Activated naive CD4-positive, alpha-beta T cell treated with anti-CD3 and anti-CD28 coated beads, Interleukin-2, amount 10 ng/mL, durations not matched to agents 7 days and 5 days (primary cell): Measurements from ENCODE around the gene ZSCAN10.
"Not testable (repeated sequence)": the region's sequence is repeated elsewhere in the genome, so short reads cannot be mapped to it uniquely, and the experiment has no call there.

Experiments used
- CTCF ChIA-PET: fragments of 350-600 bp; sonication (Branson Sonifier 250); formaldehyde crosslinking; loops from one replicate; lab custom pipeline; 2021; ENCODE audit warnings: antibody characterized with exemption; lab: Charles Lee
- DNase-seq: peaks from one replicate; pipeline ENCODE4 v3.0.0-alpha.2; 2020
- H3K27ac Mint-ChIP-seq: one replicate; pipeline ENCODE4 v1.8.0; 2021; ENCODE audit warnings: mild to moderate bottlenecking, moderate library complexity, mixed read lengths
- H3K27me3 Mint-ChIP-seq: one replicate; pipeline ENCODE4 v1.8.0; 2021; ENCODE audit warnings: mild to moderate bottlenecking, mixed read lengths
- H3K36me3 Mint-ChIP-seq: one replicate; pipeline ENCODE4 v1.8.0; 2021; ENCODE audit warnings: mixed read lengths
- H3K4me1 Mint-ChIP-seq: one replicate; pipeline ENCODE4 v1.8.0; 2021; ENCODE audit warnings: mixed read lengths
- H3K4me3 Mint-ChIP-seq: one replicate; pipeline ENCODE4 v1.8.0; 2021; ENCODE audit warnings: mild to moderate bottlenecking, moderate library complexity, mixed read lengths
- H3K9me3 Mint-ChIP-seq: one replicate; pipeline ENCODE4 v1.8.0; 2021; ENCODE audit warnings: mixed read lengths

Gene ZSCAN10

GRCh38 chr16:3080024-3080423 lies 19.1 kb downstream of the ZSCAN10 start:
- H3K36me3 Mint-ChIP-seq: peaks cover 38% of the 10 kb centered on the region
- H3K9me3 Mint-ChIP-seq: peaks cover 17% of the 10 kb centered on the region
- CTCF ChIA-PET: interaction anchor here (1.1 to 1.4 kb wide), 3 partner anchors 11 to 25 kb away, joined by 3 read pairs; no protein-coding TSS in a partner anchor
- peaks cover 4% of the 10 kb centered on the region for H3K27me3 Mint-ChIP-seq
- no peak overlapping the region for H3K4me3 Mint-ChIP-seq
- peaks cover 79% of the 10 kb centered on the region for H3K4me1 Mint-ChIP-seq
- DNase-seq: no peak
- H3K27ac Mint-ChIP-seq: no peak overlapping the region

DNA sequence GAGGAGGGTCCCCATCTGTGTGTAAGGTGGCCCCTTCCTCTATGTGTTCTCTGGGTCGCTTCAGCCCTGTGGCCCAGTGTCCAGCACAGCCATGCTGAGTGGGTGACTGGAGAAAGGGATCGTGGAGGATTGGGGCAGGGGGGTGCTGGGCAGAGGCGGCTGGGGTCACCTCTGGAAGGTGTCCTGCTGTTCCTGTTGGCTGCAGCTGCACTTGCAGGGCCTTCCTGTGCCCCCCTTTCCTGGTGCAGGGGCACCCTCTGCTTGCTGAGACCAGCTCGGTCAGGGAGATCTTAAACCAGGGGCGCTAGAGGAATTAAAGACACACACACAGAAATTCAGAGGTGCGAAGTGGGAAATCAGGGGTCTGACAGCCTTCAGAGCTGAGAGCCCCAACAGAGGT lies 22.5 kb downstream of the ZSCAN10 start:
- peaks cover 40% of the 10 kb centered on the region for H3K36me3 Mint-ChIP-seq
- DNase-seq: no peak
- CTCF ChIA-PET: interaction anchor here (0.9 to 4.9 kb wide), 7 partner anchors 11 to 54 kb away, joined by 3 to 29 read pairs (median 7); no protein-coding TSS in a partner anchor

DNA sequence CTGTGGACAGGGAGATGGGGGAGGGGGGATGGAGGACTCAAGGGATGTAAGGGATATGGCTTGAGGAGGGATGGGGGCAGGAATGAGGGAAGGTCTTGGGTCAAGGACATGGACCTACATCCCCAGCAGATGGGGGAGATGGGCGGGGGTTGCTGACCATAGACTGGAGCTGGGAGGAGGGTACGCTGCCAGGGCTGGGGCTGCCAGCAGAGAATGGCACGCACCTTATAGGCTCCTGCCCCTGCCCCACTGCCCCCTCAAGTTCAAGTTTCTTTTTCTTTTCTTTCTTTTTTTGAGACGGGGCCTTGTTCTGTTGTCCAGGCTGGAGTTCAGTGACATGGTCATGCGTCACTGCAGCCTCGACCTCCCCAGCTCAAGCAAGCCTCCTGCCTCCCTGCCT lies 23.1 kb downstream of the ZSCAN10 start:
- Mint-ChIP-seq H3K36me3 (peaks cover 39% of the 10 kb centered on the region), H3K9me3 (peaks cover 16% of the 10 kb centered on the region), H3K27ac (peak overlapping the region; percentile 100), H3K4me3 (peak overlapping the region; percentile 74), H3K4me1 (peaks cover 89% of the 10 kb centered on the region)
- CTCF ChIA-PET: interaction anchor here (0.8 to 4.9 kb wide), 8 partner anchors 11 to 55 kb away, joined by 3 to 29 read pairs (median 6); no protein-coding TSS in a partner anchor
- not testable (repeated sequence) for H3K27me3 Mint-ChIP-seq, DNase-seq

More for the DNA sequence above, 22.5 kb downstream of the ZSCAN10 start:
- H3K4me3 Mint-ChIP-seq: peak overlapping the region; percentile 74
- H3K4me1 Mint-ChIP-seq: peaks cover 87% of the 10 kb centered on the region
- H3K27me3 Mint-ChIP-seq: no peaks in the 10 kb centered on the region
- peaks cover 17% of the 10 kb centered on the region for H3K9me3 Mint-ChIP-seq
- H3K27ac Mint-ChIP-seq: peak overlapping the region; percentile 100

- H3K27me3 Mint-ChIP-seq: no peaks in the 10 kb centered on the region
These were observed 23.6 kb downstream of the ZSCAN10 start for GRCh38 chr16:3075523-3075915.

DNA sequence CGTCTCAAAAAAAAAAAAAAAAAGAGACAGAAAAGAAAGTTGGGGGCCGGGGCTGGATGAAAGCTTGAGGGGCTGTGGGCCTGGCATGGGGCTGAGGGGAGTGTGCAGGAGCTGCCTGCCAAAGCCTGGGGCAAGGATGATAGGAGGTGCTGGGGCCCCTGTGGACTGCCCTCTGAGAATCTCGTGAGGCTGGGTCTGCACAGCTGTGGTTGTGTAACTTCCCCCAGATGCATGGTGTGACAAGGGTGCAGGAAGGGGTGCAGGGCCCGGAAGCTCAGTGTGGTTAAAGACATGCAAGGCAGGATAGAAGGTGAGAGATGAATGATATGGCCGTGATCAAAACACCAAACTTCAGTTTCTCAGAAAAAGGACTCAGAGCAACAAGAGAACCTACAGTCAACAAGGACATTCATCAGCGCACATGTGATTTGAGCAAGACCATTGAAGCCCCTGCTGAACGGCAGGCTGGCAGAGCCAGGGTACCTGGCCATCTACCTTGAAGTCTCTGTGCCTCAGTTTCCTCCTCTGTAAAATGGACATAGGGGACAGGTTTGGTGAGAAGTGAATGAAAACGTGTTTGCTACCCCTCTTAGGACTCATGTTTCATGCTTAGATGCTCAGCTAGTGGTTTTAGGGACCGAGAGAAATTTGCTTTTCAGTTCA lies 24.1 kb downstream of the ZSCAN10 start:
- Mint-ChIP-seq H3K36me3 (peaks cover 42% of the 10 kb centered on the region), H3K9me3 (peaks cover 12% of the 10 kb centered on the region), H3K4me1 (peaks cover 94% of the 10 kb centered on the region), H3K4me3 (peak overlapping the region; percentile 74), H3K27ac (peak overlapping the region; percentile 100), H3K27me3 (no peaks in the 10 kb centered on the region)
- CTCF ChIA-PET: interaction anchor here (0.7 to 4.9 kb wide), 8 partner anchors 10 to 239 kb away, joined by 3 to 29 read pairs (median 6); partner anchors contain the start of gene IL32
- DNase-seq: peak; percentile 95

More at GRCh38 chr16:3075523-3075915, 23.6 kb downstream of the ZSCAN10 start:
- peak overlapping the region; percentile 74 for H3K4me3 Mint-ChIP-seq
- DNase-seq: peak; percentile 46
- H3K36me3 Mint-ChIP-seq: peaks cover 39% of the 10 kb centered on the region
- peak overlapping the region; percentile 100 for H3K27ac Mint-ChIP-seq
- CTCF ChIA-PET: interaction anchor here (0.8 to 4.9 kb wide), 7 partner anchors 10 to 55 kb away, joined by 3 to 29 read pairs (median 6); partner anchors contain the start of gene IL32
- H3K4me1 Mint-ChIP-seq: peaks cover 90% of the 10 kb centered on the region
- H3K9me3 Mint-ChIP-seq: peaks cover 12% of the 10 kb centered on the region

DNA sequence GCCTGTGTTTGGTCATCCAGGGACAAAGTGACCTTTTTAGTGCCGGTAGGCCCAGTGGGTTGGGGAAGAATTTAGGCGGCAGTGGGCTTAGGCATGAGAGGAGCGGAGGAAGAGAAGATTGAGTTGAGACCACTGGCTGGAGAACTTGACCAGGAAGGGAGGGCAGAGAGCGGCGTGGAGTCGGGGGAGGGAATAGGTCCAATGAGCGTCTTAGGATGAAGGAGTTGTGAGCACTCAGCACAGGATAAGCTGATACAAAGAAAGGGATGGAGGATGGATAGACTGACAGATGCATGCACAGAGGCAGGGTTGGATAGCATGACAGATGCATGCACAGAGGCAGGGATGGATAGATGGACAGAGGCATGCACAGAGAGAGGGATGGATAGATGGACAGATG lies 25.6 kb downstream of the ZSCAN10 start:
- DNase-seq: no peak
- H3K36me3 Mint-ChIP-seq: peaks cover 44% of the 10 kb centered on the region
- peaks cover 95% of the 10 kb centered on the region for H3K4me1 Mint-ChIP-seq
- peak overlapping the region; percentile 100 for H3K27ac Mint-ChIP-seq
- peak overlapping the region; percentile 74 for H3K4me3 Mint-ChIP-seq
- H3K9me3 Mint-ChIP-seq: peaks cover 3% of the 10 kb centered on the region
- no peaks in the 10 kb centered on the region for H3K27me3 Mint-ChIP-seq
- CTCF ChIA-PET: interaction anchor here (2.3 to 3.7 kb wide), 2 partner anchors 8 to 57 kb away, joined by 7 to 21 read pairs; partner anchors contain the start of gene IL32

DNA sequence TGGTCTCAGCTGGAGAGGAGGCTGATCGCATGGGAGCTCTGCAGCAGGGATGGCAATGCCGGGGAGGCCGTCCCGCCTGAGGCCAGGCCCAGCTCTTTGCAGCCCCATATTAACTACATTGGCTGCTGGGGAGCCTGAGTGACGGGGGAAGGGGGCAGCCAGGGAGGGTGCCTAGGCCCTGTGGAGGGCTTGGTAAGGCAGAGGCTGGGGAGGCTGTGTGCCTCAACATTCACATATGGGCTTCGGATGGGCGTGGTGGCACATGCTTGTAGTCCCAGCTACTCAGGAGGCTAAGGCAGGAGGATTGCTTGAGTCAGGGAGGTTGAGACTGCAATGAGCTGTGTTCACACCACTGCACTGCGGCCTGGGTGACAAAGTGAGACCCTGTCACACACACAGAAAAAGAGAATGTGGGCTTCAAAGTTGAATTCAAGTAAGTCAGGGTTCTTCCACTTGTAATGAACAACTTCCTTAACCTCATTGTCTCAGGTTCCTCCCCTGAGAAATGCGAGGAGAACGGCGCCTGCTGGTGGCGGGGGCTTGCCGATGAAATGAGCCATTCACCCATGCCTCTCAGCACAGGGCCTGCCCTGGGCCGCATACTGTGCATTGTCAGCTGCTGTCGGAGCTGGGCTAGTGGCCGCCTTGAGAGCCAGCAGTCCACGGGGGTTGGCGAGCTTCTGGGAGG lies 26.4 kb downstream of the ZSCAN10 start:
- H3K27me3 Mint-ChIP-seq, H3K9me3 Mint-ChIP-seq: not testable (repeated sequence)
- peak overlapping the region; percentile 74 for H3K4me3 Mint-ChIP-seq
- H3K36me3 Mint-ChIP-seq: peaks cover 45% of the 10 kb centered on the region
- H3K27ac Mint-ChIP-seq: peak overlapping the region; percentile 100
- CTCF ChIA-PET: interaction anchor here (3.7 kb wide), 1 partner anchor 58 kb away, joined by 21 read pairs; no protein-coding TSS in a partner anchor
- peaks cover 95% of the 10 kb centered on the region for H3K4me1 Mint-ChIP-seq
- peak; percentile 78 for DNase-seq

- H3K27me3 Mint-ChIP-seq, CTCF ChIA-PET, H3K9me3 Mint-ChIP-seq: not testable (repeated sequence)
- peak; percentile 54 for DNase-seq
- peak overlapping the region; percentile 54 for H3K4me3 Mint-ChIP-seq
- H3K36me3 Mint-ChIP-seq: peaks cover 48% of the 10 kb centered on the region
- H3K4me1 Mint-ChIP-seq: peaks cover 94% of the 10 kb centered on the region
- H3K27ac Mint-ChIP-seq: peak overlapping the region; percentile 100
These were observed 26.9 kb downstream of the ZSCAN10 start for GRCh38 chr16:3072148-3072547.

DNA sequence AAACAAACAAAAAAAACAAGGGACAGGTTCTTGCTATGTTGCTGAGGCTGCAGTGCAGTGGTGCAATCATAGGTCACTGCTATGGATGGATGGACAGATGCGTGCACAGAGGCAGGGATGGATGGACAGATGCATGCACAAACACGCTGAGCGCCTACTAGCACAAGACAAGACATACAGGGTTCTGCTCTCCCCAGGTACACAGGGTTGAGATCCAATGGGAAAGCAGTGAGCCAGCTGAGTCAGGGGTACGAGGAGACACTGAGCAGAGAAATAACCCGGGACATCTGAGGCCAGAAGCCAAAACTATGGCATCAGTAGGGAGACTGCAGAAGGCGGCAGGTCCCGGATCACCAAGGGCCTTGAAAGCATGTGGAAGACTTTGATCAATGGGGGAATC lies 27.4 kb downstream of the ZSCAN10 start:
- Mint-ChIP-seq H3K27ac (peak overlapping the region; percentile 100), H3K4me3 (peak overlapping the region; percentile 54), H3K36me3 (peaks cover 51% of the 10 kb centered on the region), H3K9me3 (no peaks in the 10 kb centered on the region), H3K27me3 (no peaks in the 10 kb centered on the region), H3K4me1 (peaks cover 91% of the 10 kb centered on the region)
- no peak for DNase-seq
- CTCF ChIA-PET: interaction anchor here (1.5 kb wide), 1 partner anchor 58 kb away, joined by 4 read pairs; no protein-coding TSS in a partner anchor

GRCh38 chr16:3070608-3071111 lies 28.4 kb downstream of the ZSCAN10 start:
- peaks cover 82% of the 10 kb centered on the region for H3K4me1 Mint-ChIP-seq
- no peak for DNase-seq
- H3K27me3 Mint-ChIP-seq: no peaks in the 10 kb centered on the region
- no peak overlapping the region for H3K4me3 Mint-ChIP-seq
- CTCF ChIA-PET: interaction anchor here (1.5 kb wide), 1 partner anchor 59 kb away, joined by 4 read pairs; no protein-coding TSS in a partner anchor
- peaks cover 60% of the 10 kb centered on the region for H3K36me3 Mint-ChIP-seq
- no peaks in the 10 kb centered on the region for H3K9me3 Mint-ChIP-seq
- peak overlapping the region; percentile 100 for H3K27ac Mint-ChIP-seq

- Mint-ChIP-seq H3K27ac (peak overlapping the region; percentile 100), H3K4me3 (peak overlapping the region; percentile 60), H3K36me3 (peaks cover 58% of the 10 kb centered on the region), H3K4me1 (peaks cover 82% of the 10 kb centered on the region)
- H3K9me3 Mint-ChIP-seq, DNase-seq, H3K27me3 Mint-ChIP-seq: not testable (repeated sequence)
- CTCF ChIA-PET: interaction anchor here (1.7 kb wide), 1 partner anchor 10 kb away, joined by 4 read pairs; no protein-coding TSS in a partner anchor
These were observed 29.9 kb downstream of the ZSCAN10 start for GRCh38 chr16:3069146-3069545.

DNA sequence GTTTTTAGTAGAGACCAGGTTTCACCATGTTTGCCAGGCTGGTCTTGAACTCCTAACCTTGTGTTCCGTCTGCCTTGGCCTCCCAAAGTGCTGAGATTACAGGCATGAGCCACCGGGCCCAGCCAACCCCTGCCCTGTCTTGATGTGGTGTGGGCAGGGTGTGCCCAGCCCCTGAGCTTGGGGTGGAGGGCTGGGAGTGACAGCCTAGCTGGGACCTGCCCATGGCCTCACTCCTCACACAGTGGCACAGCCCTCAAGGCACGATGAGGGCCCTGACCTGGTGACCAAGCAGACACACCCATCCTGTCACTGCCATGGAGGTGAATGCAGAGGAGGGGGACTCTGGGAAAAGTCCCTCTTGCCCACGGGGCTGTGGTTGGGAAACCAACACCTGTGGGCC lies 30.6 kb downstream of the ZSCAN10 start:
- Mint-ChIP-seq H3K27ac (peak overlapping the region; percentile 100), H3K27me3 (no peaks in the 10 kb centered on the region), H3K9me3 (no peaks in the 10 kb centered on the region), H3K4me1 (peaks cover 80% of the 10 kb centered on the region), H3K36me3 (peaks cover 58% of the 10 kb centered on the region), H3K4me3 (peak overlapping the region; percentile 95)
- DNase-seq: peak; percentile 61
- CTCF ChIA-PET: interaction anchor here (0.9 to 1.7 kb wide), 2 partner anchors 9 to 18 kb away, joined by 3 to 4 read pairs; no protein-coding TSS in a partner anchor

DNA sequence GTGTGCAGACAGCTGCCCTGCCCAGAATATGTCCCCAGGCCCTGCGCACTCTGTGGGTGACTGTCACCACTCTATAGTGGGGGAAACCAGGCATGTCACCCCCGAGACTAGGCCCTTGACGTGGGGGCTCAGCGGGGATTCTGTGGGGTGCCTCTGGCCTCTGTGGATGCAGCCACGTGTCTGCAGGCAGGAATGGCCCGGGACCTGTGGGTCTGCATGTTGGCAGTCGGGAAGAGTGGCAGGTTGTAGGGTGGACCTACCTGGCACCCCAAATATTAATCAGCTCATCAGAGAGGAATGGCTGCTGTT lies 32.7 kb downstream of the ZSCAN10 start:
- CTCF ChIA-PET: interaction anchor here (1.2 to 7.0 kb wide), 3 partner anchors 35 to 64 kb away, joined by 3 to 67 read pairs (median 3); no protein-coding TSS in a partner anchor
- H3K27me3 Mint-ChIP-seq: no peaks in the 10 kb centered on the region
- peak overlapping the region; percentile 94 for H3K27ac Mint-ChIP-seq
- H3K36me3 Mint-ChIP-seq: peaks cover 50% of the 10 kb centered on the region
- H3K4me1 Mint-ChIP-seq: peaks cover 81% of the 10 kb centered on the region
- no peak for DNase-seq
- peak overlapping the region; percentile 95 for H3K4me3 Mint-ChIP-seq
- H3K9me3 Mint-ChIP-seq: no peaks in the 10 kb centered on the region
